Stimulated activated CD8-positive, alpha-beta memory T cell treated with anti-CD3 and anti-CD28 coated beads, Interleukin-4, amount 100 ng/mL, for 4 hours (primary cell): ENCODE results near the gene MTCH1.
"Not testable (repeated sequence)": the region's sequence is repeated elsewhere in the genome, so short reads cannot be mapped to it uniquely, and the experiment has no call there.

Source experiments
- DNase-seq, 2 donors: peaks; one replicate each; pipeline ENCODE4 v3.0.0-alpha.2; 2020; ENCODE audit warnings: low read depth in 2 of 2, low spot score in 1 of 2

MTCH1 gene

GRCh38 chr6:36954262-36954931, 31.6 kb downstream of the MTCH1 start, which contains the start of gene PI16:
Gene PI16, plus strand, starts transcription at chr6:36954738. Its CDS starts 23 bp downstream, at chr6:36954761.
- no peak for DNase-seq

- no peak for DNase-seq
These were observed 32.1 kb downstream of the MTCH1 start for GRCh38 chr6:36953931-36954261.

GRCh38 chr6:36949636-36950035, 36.4 kb downstream of the MTCH1 start:
- DNase-seq: no peak

GRCh38 chr6:36949076-36949475, 36.9 kb downstream of the MTCH1 start:
- not testable (repeated sequence) for DNase-seq

- DNase-seq: no peak
These were observed 38.2 kb downstream of the MTCH1 start for GRCh38 chr6:36947570-36948351.

- DNase-seq: no peak
These were observed 39.5 kb downstream of the MTCH1 start for GRCh38 chr6:36946526-36946925.

- DNase-seq: no peak
These were observed 40.7 kb downstream of the MTCH1 start for GRCh38 chr6:36945301-36945700.

GRCh38 chr6:36944650-36945049, 41.3 kb downstream of the MTCH1 start:
- DNase-seq: no peak

- DNase-seq: not testable (repeated sequence)
These were observed 43.7 kb downstream of the MTCH1 start for GRCh38 chr6:36942329-36942728.

- DNase-seq: not testable (repeated sequence)
These were observed 44.4 kb downstream of the MTCH1 start for GRCh38 chr6:36941561-36941960.

GRCh38 chr6:36940027-36940426, 46.0 kb downstream of the MTCH1 start:
- no peak for DNase-seq

- DNase-seq: not testable (repeated sequence)
These were observed 47.0 kb downstream of the MTCH1 start for GRCh38 chr6:36939005-36939404.

GRCh38 chr6:36938536-36938935, 47.5 kb downstream of the MTCH1 start:
- DNase-seq: no peak

- DNase-seq: no peak
These were observed 48.1 kb downstream of the MTCH1 start for GRCh38 chr6:36937896-36938295.

GRCh38 chr6:36936824-36937223, 49.2 kb downstream of the MTCH1 start:
- no peak for DNase-seq

GRCh38 chr6:36934901-36935300, 51.1 kb downstream of the MTCH1 start:
- DNase-seq: no peak

GRCh38 chr6:36933519-36933918, 52.5 kb downstream of the MTCH1 start:
- DNase-seq: no peak

GRCh38 chr6:36933102-36933501, 52.9 kb downstream of the MTCH1 start:
- DNase-seq: no peak

GRCh38 chr6:36930483-36930882, 55.5 kb downstream of the MTCH1 start:
- no peak for DNase-seq

GRCh38 chr6:36929607-36930006, 56.4 kb downstream of the MTCH1 start:
- DNase-seq: no peak

- no peak for DNase-seq
These were observed 56.8 kb downstream of the MTCH1 start for GRCh38 chr6:36929152-36929551.

GRCh38 chr6:36928547-36928918, 57.5 kb downstream of the MTCH1 start:
- DNase-seq: no peak
